SH-SY5Y (cell line): ENCODE measurements around the gene FBXO24.

Experiments
- GATA2 ChIP-seq: IDR thresholded peaks from 2 replicates; pipeline ENCODE4 v1.6.1; 2011; ENCODE audit warnings: mild to moderate bottlenecking, low read depth, low read length
- GATA3 ChIP-seq: IDR thresholded peaks from 2 replicates; pipeline ENCODE4 v1.6.1; 2011; ENCODE audit warnings: low read depth, mild to moderate bottlenecking, low read length, moderate library complexity

FBXO24 gene

DNA sequence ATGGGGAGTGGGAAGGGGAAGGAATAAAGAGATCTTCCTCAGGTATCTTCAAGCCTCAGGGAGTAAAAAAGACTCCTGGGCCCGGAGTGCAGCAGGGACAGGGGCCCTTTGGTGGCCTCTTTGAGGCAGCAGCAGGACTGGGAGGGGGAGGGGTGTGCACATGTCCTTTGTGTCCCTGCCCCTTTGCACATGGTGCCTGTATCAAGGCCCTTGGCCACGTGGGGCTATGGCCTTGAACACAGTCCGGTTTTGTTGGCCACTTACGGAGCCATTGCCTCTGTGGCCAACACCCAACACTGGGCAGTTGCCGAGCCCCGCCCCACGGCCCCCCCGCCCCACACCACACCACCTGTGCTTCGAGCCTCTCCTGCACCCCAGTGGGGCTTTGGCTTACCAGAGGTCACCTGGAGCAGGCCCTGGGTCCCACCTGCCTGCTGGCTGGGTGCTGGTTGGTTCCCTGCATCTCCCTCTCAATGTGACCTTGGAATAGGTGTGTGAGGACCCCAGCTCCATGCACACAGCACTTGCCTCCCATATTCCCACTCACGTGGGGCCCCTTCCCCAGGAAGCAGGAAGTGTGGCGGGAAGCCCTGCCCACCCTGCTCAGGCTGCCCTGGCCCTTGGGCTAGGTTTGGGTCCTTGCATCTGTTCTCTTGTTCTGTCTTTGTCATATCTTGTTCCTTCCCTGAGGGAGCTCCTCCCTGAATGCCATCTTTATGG is 17.8 kb upstream of the FBXO24 start:
- no peak for TF ChIP-seq GATA2

DNA sequence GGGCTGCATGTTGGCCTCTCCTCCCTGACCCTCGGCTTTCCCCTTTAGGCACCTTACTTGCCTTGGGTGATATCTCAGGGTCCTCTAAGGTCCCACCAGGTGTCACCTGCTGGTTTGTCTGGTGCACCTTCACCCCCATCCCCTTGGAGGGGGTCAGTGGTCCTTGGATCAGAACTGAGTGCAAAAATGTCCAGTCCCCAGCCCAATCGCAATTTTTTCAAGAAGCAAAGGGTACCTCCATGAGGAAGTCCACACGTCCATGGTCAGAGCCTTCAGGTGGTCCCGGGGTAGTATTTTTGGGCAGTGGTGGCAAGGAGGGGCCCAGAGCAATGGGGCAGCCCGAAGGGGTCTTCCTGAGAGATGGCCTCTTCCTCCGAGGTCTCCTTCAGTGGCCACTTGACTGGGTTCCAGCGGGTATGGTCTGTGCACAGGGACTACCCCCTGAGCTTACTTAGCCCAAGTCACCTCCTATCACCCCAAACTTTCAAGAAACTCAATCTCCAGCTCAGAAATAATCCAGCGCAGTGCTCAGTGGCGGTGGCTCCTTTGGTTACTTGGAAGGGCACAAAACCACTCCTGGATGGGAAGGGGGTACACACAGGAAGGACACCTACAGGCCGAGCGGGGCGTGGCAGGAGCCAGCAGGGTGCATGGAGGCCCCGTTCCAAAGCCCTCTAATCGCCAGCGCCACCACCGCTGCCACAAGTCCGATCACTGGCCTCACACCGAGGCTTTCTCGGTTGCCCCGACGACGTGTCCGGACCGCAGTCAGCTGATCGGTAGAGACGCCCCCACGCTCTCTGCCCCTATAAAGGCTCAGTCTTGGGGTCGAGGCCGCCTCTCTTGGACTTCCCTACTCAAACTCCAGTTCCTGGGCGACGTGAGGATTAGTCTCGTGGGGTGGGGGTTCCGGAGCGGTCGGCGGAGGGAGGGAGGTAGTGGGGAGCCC is 17.0 kb upstream of the FBXO24 start:
- no peak for TF ChIP-seq GATA3
- no peak for TF ChIP-seq GATA2

DNA sequence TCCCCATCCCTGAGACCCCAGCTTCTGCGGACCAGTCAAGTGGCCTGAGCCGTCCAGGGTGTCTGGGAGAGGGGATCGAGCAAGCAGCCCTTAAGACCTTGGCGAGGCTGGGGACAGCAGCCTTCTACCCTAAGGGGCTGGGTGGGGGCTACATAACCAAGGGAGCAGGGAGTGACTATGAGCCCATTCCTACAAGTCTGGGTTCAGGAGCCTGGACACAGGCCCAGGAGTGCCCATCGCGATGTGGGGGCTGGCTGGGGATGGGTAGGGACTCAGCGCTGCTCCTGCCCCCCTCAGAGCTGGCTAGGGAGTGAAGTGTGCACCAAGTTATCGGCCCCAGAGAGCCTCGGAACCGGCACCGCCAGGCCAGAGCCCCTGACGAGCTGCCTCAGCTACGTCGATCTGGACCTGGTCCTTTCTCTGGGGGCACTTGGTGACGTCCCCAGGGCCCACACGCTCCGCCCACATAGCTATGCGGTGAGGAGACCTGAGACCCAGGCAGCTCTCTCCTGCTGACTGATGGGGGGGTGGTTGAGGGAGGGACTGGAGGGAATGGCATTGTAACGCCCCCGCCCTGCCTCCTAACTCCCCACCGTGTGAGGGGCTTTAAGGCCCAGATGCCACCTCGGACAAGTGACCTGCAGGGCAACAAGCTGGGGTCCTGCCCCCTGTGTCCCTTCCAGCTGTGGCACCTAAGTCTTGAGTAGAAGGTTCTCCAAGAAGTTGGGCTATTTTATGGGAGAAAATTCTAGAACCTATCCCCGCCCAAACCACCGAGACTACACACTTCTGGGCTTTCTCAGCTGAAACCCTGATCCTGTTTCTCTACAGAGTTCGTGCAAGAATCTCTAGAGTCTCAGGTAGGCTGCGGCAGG is 14.9 kb upstream of the FBXO24 start:
- TF ChIP-seq GATA3 (no peak), GATA2 (no peak)

DNA sequence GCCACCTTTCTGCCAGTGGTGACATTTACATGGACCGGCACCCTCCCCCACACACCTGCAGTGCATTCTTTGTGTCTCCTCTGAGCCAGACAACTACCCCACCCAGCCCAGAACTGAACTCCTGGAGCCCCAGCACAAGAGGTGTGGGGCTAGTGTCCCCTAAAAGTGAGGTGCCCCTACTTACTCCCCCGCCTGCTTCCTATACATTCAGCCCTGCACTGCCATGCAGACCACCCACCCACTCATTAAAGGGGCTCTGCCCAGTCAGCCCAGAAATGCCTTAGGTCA is 14.4 kb upstream of the FBXO24 start:
- TF ChIP-seq GATA3: no peak
- no peak for TF ChIP-seq GATA2

DNA sequence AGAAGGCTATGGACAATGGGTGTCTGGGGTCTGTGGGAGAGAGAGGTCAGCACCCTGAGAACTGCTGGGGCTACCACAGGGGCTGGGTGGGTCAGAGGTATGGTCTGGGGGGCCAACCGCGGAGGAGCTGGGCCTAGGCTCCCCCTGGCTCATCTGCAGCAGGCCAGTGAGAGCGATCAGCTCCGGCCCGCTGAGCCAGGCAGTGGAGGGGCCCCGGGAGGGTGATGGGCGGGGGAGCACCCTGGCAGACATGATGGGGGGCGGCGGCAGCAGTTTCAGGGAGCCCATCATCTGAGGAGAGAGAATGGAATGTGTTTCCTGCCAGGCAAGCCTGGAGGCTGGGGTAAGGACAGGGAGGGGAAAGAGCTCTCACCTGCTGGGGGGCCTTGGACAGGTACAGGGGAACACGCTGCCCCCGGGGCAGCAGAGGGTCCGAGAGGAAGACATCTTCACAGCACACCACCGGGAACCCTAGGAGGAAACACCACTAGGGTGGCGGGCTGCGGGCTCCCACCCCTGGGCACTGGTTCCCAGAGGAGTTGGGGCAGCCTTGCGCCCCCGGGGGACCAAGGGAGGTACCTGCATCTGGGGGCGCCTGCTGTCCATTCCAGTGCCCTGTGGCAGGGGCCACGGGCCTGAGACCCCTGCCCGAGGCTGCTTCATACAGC is 13.7 kb upstream of the FBXO24 start:
- TF ChIP-seq GATA2 (no peak), GATA3 (no peak)

DNA sequence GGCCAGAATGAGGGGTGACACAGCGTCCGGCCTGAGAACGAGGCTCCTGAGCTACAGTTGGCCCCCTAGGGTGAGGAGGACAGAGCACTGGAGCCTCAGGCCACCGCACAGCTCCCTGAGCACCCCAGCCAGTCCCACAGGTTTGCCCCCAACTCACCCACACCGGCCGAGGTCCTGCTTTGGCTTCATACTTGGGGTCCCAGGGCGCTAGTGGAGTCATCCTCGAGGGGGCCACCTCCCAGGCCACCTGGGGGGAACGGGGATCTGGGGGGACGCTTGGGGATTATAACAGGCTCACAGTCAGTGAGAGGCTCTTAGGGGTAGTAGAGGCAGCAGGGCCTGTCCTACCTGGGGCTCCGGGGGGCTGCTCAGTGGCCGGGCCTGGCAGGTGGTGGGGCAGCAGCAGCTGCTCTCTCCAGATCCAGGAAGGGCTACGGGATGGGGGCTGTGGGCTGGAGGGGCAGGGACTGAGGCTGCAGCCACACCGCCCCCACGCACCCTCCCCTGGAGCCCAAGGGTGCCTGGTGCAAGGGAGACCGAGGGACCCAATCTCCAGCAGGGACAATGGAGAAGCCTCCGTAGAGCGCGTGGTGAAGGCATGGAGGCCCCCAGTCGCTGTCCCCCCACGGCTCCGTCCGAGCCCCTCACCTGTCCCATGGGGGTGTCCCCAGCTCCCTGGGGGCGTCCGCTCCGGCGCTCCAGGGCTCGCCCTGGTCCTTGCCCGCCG is 13.0 kb upstream of the FBXO24 start:
- no peak for TF ChIP-seq GATA3
- no peak for TF ChIP-seq GATA2

DNA sequence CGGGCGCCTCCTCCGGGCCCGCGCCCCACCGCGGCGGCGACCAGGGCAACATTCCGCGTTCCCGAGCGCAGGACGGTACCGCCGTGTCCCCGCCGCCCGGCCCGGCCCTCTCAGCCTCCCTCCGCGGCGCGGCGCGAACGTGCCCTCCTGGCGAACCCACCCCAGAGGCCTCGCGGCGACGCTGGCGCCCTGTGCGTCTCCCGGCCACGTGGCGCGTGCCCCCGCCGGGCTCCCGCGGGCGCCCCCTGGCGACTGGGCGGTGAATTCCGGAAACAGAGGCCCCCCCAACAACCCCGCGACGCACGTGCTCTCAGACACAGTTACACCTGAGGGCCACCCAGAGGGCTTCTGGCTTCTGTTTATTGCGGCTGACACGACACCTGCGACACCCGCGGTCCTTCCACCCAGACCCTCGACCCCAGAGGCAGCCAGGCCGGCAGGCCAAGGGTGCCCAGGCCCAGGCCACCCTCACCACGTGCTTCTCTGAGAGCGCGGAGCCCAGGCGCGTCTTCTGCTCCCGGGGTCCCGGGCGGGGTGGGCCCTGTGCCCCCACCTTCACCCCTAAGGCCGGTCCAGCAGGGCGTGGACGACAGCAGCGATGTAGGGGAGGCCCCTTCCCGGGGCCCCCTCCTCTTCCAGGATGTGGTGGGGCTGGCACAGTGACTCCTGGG is 12.3 kb upstream of the FBXO24 start, which contains the start of gene SAP25:
Gene SAP25, minus strand, starts transcription at position 210 of the 671 bp plus-strand sequence. Its CDS starts 158 bp downstream, at position 52.
- no peak for TF ChIP-seq GATA3
- no peak for TF ChIP-seq GATA2

DNA sequence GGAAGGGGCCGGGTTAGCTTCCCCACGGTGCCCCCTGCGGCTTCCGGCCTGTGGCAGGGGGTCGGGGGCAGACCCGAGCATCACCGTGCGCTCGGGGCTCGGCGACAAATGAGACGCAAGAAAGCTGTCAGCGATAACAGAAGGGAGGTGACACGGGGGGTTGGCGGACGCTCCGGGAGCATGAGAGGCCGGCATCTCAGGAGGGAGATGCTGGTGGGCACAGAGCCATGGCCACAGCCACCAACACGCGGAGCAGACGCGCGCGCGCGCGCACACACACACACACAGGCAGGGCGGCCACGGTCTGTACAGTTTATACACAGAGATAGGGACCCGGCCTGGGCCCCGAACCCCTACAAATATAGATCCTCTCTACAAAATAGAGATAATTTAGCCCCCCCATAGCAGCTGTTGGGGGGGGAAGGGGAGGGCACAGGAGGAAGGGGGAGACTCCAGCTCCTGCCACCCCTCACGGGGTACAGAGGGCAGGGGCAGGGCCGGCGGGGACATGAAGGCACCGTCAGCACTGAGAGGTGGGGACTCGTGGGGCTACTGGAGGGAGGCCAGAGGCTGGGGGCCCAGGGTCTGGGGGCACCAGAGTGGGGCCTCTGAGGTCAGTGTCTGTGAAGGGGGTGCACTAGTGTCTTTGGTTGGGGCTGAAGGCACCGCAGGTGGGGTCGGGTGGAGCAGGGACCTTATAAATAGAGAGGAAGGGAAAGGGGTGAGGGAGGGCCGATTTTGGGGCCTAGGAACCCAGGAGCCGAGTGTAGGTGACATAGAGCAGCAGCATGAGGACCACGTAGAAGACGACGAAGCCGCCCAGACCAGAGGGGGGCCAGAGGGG is 11.5 kb upstream of the FBXO24 start:
- no peak for TF ChIP-seq GATA3
- no peak for TF ChIP-seq GATA2

DNA sequence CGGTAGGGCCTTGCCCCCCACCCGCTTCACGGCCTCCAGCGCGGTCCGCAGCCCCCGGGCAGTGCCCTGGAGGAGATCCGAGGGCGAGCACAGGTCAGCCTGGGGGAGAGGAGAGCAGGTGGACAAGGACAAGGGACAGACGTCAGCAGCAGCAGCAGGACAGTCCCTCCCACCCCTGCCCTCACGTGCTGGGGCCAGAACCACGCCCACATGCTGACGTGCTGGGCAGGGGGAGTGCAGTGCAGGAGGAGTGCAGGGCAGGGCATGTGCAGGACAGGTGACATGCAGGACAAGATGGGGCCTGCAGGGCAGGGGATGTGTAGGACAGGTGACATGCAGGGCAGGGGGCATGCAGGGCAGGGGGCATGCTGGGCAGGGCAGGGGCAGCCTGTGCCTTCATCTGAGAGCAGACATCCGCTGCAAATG is 10.9 kb upstream of the FBXO24 start:
- TF ChIP-seq GATA3 (no peak), GATA2 (no peak)

DNA sequence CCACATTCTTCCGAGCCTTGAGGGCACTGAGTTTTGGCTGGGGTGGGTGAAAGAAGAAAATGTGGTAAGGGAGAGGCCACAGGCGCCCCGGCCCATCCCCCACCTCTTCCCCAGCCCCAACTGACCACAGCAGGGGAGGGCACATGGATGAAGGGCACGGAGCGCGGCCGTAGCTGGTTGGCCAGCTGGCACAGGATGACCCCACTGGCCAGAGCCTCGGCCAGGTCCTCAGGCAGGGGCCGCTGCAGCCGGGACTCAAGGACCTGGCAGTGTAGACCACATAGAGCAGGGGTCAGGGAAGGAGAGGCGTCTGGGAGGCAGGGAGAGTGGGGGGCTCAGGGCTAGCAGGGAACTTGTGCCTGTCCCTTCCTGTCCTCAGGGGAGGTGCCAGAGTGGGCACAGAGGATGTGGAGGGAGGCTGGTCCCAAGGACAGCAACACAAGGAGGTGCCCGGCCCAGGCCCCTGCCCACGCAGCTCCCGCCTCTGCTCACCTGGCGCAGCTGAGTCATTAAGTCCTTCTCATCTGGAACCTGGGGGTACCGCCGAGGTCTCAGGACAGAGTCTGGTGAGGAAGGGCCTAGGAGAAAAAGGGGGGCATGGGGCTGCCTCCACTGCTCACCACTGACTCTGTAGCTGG is 10.3 kb upstream of the FBXO24 start:
- TF ChIP-seq GATA2: no peak
- TF ChIP-seq GATA3: no peak

DNA sequence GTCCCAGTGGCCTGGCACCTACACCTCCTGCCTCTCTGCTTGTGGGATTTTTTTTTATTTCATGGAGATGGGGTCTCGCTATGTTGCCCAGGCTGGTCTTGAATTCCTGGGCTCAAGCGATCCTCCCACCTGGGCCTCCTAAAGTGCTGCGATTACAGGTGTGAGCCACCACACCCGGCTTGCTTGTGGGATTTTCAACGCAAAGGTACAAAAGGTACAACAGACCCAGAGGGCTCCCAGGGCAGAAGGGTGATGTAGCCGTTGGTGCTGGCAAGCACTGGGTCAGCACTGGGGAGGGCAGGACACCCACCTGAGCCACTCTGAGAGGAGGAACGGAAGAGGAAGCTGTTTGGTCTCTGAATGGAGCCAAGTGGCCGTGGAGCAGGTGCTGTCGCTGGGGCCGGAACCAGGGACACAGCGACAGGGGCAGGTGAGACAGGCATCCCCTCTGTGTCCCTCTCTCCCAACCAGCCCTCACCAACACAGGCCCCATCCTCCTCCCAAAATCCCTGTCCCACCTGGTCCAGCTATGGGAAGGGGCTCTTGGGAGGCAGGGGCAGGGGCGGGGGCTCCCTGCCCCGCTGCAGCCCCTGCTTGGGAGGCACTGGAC is 9.6 kb upstream of the FBXO24 start:
- TF ChIP-seq GATA2 (no peak), GATA3 (no peak)

DNA sequence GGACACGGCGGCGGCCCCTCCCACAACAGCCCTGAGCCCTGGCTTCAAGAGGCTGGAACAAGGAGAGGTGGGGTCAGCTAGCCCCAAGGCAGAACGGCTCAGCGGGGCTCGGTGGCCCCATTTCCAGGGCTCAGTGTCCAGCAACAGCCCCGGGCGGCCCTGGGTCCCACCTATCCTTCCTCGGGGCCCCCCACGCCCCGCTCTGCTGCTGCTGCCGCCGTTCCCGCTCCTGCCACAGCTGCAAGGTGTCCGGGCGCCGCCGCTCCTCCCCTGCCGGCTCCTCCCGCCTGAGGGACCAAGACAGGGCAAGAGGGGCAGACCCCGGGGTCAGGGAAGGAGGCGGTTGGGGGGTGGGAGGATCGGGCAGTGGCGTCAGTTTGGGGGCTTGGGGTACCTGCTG is 9.0 kb upstream of the FBXO24 start:
- TF ChIP-seq GATA3 (no peak), GATA2 (no peak)

DNA sequence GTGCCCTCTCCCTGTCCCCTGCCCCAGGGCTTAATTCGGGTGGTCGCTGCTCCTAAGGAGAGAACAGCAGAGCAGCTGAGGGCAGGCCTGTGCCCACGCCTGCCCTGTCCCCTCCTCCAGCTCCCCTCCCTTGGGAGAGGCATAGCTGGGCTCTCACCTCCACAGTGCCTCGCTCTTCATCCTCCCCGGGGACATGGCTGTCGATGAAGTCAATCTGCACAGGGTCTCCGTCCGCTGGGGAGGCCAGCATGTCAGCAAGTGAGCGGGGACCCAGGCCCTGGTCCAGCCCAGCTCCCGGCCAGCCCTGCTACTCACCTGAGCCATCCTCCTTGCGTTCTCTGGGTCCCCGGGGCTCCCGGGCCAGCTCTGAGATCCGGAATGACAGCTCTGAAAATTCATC is 8.6 kb upstream of the FBXO24 start:
- TF ChIP-seq GATA3: no peak
- TF ChIP-seq GATA2: no peak
